OCI-LY1 (cell line): ENCODE data around the gene STBD1.
"Not testable (repeated sequence)": the region's sequence is repeated elsewhere in the genome, so short reads cannot be mapped to it uniquely, and the experiment has no call there.

ENCODE experiments used
- H2AFZ ChIP-seq: fragments of 200-600 bp; sonication (generic), shearing (Covaris generic); 2 replicates; pipeline ENCODE4 v1.6.0; 2014; ENCODE audit warnings: antibody characterized with exemption, mild to moderate bottlenecking, low read length
- H3F3A ChIP-seq: fragments of 200-600 bp; sonication (generic), shearing (Covaris generic); 2 replicates; pipeline ENCODE4 v1.6.0; 2014; ENCODE audit warnings: mild to moderate bottlenecking, antibody characterized with exemption, low read length, moderate library complexity; ENCODE audit not compliant: insufficient read depth
- H3K27ac ChIP-seq: fragments of 200-600 bp; sonication (generic); 2 replicates; pipeline ENCODE4 v1.5.1; 2014; ENCODE audit warnings: low read length, mixed run types, mild to moderate bottlenecking, low read depth; ENCODE audit not compliant: poor library complexity, severe bottlenecking
- H3K27me3 ChIP-seq: fragments of 200-600 bp; sonication (generic); 2 replicates; pipeline ENCODE4 v1.6.0; 2014; ENCODE audit warnings: antibody characterized with exemption, mild to moderate bottlenecking, low read length, moderate library complexity; ENCODE audit not compliant: insufficient read depth
- H3K36me3 ChIP-seq: fragments of 200-600 bp; sonication (generic); 2 replicates; pipeline ENCODE4 v1.6.1; 2014; ENCODE audit warnings: mild to moderate bottlenecking, antibody characterized with exemption, low read length, moderate library complexity, mixed read lengths; ENCODE audit not compliant: insufficient read depth
- H3K4me1 ChIP-seq: fragments of 200-600 bp; sonication (generic); 2 replicates; pipeline ENCODE4 v1.5.1; 2014; ENCODE audit warnings: mild to moderate bottlenecking, low read length, moderate library complexity; ENCODE audit not compliant: insufficient read depth, severe bottlenecking
- H3K4me2 ChIP-seq: fragments of 200-600 bp; sonication (generic), shearing (Covaris generic); 2 replicates; pipeline ENCODE4 v1.6.1; 2014; ENCODE audit warnings: low read length
- H3K4me3 ChIP-seq: fragments of 200-600 bp; sonication (generic); 2 replicates; pipeline ENCODE4 v1.5.1; 2014; ENCODE audit warnings: low read length, low read depth, mild to moderate bottlenecking, mixed read lengths; ENCODE audit not compliant: poor library complexity, severe bottlenecking
- H3K79me2 ChIP-seq: fragments of 200-600 bp; shearing (Covaris generic); 2 replicates; pipeline ENCODE4 v1.6.1; 2016; ENCODE audit warnings: mixed run types, low read length, mixed read lengths; ENCODE audit not compliant: insufficient read depth
- H3K9ac ChIP-seq: fragments of 200-600 bp; sonication (generic), shearing (Covaris generic); 2 replicates; pipeline ENCODE4 v1.6.1; 2014; ENCODE audit warnings: mild to moderate bottlenecking, low read length, mixed read lengths
- H3K9me2 ChIP-seq: fragments of 200-600 bp; sonication (generic), shearing (Covaris generic); 2 replicates; pipeline ENCODE4 v1.6.1; 2014; ENCODE audit warnings: low read depth, mild to moderate bottlenecking, low read length, mixed read lengths
- H3K9me3 ChIP-seq: fragments of 200-600 bp; shearing (Covaris generic); 2 replicates; pipeline ENCODE4 v1.6.1; 2014; ENCODE audit warnings: low read length, mixed read lengths
- H4K20me1 ChIP-seq: fragments of 200-600 bp; sonication (generic), shearing (Covaris generic); 2 replicates; pipeline ENCODE4 v1.6.0; 2016; ENCODE audit warnings: mild to moderate bottlenecking, low read length; ENCODE audit not compliant: insufficient read depth
- CTCF ChIP-seq: fragments of 200-600 bp; sonication (generic), shearing (Covaris generic); IDR thresholded peaks from 2 replicates; pipeline ENCODE4 v1.5.1; 2017; ENCODE audit warnings: mild to moderate bottlenecking, antibody characterized with exemption, low read length, moderate library complexity, mixed read lengths
- EZH2 ChIP-seq: fragments of 200-600 bp; sonication (generic), shearing (Covaris generic); IDR thresholded peaks from 2 replicates; pipeline ENCODE4 v1.8.0; 2017; ENCODE audit warnings: borderline replicate concordance, mixed run types, mild to moderate bottlenecking, antibody characterized with exemption, low read length, moderate library complexity, mixed read lengths

The STBD1 gene

GRCh38 chr4:76283900-76284299 lies 22.6 kb upstream of the STBD1 start:
- no peak for TF ChIP-seq EZH2
- TF ChIP-seq CTCF, result no peak
- no peaks in the 10 kb centered on the region for H4K20me1 ChIP-seq
- no peaks in the 10 kb centered on the region for H3K9me2 ChIP-seq
- H2AFZ ChIP-seq, result no peak overlapping the region
- no peaks in the 10 kb centered on the region for H3K4me1 ChIP-seq
- no peak overlapping the region for H3K4me2 ChIP-seq
- H3K27me3 ChIP-seq, result no peaks in the 10 kb centered on the region
- no peak overlapping the region for H3K27ac ChIP-seq
- H3K36me3 ChIP-seq, result no peaks in the 10 kb centered on the region
- H3K9ac ChIP-seq, result no peak overlapping the region
- H3K79me2 ChIP-seq, result no peaks in the 10 kb centered on the region
- H3F3A ChIP-seq, result no peaks in the 10 kb centered on the region
- no peak overlapping the region for H3K4me3 ChIP-seq
- H3K9me3 ChIP-seq, result no peaks in the 10 kb centered on the region

DNA sequence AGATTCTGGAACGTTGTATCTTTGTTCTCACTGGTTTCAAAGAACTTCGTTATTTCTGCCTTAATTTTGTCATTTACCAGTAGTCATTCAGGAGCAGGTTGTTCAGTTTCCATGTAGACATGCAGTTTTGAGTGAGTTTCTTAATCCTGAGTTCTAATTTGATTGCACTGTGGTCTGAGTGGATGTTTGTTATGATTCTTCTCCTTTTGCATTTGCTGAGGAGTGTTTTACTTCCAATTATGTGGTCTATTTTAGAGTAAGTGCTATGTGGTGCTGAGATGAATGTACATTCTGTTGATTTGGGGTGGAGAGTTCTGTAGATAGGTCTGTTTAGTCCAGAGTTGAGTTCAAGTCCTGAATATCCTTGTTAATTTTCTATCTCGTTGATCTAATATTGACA lies 18.7 kb upstream of the STBD1 start:
- H3K4me3 ChIP-seq, H3K79me2 ChIP-seq, H3K27me3 ChIP-seq, H3K27ac ChIP-seq, H2AFZ ChIP-seq, H4K20me1 ChIP-seq, H3K4me1 ChIP-seq, H3F3A ChIP-seq, H3K9me2 ChIP-seq, H3K4me2 ChIP-seq, H3K36me3 ChIP-seq, H3K9ac ChIP-seq, H3K9me3 ChIP-seq: not testable (repeated sequence)

- H3K79me2 ChIP-seq, result no peaks in the 10 kb centered on the region
- TF ChIP-seq EZH2 (no peak), CTCF (no peak)
These were observed 13.8 kb upstream of the STBD1 start for GRCh38 chr4:76292730-76293129.

GRCh38 chr4:76293772-76294171 lies 12.8 kb upstream of the STBD1 start:
- TF ChIP-seq CTCF (no peak), EZH2 (no peak)
- Histone ChIP-seq H3K27ac (no peak overlapping the region), H3K36me3 (no peaks in the 10 kb centered on the region), H3K4me3 (no peak overlapping the region), H3K9me2 (no peaks in the 10 kb centered on the region), H3K9me3 (no peaks in the 10 kb centered on the region), H3K27me3 (no peaks in the 10 kb centered on the region), H3K4me1 (no peaks in the 10 kb centered on the region), H2AFZ (no peak overlapping the region), H3F3A (no peaks in the 10 kb centered on the region), H3K79me2 (no peaks in the 10 kb centered on the region), H3K9ac (no peak overlapping the region), H3K4me2 (no peak overlapping the region), H4K20me1 (no peaks in the 10 kb centered on the region)

More at GRCh38 chr4:76292730-76293129, 13.8 kb upstream of the STBD1 start:
- no peak overlapping the region for H3K27ac ChIP-seq
- H3K27me3 ChIP-seq, result no peaks in the 10 kb centered on the region
- no peaks in the 10 kb centered on the region for H3K36me3 ChIP-seq
- H3K9me3 ChIP-seq, result no peaks in the 10 kb centered on the region
- H2AFZ ChIP-seq, result no peak overlapping the region
- H3K4me1 ChIP-seq, result no peaks in the 10 kb centered on the region
- no peaks in the 10 kb centered on the region for H3K9me2 ChIP-seq
- H4K20me1 ChIP-seq, result no peaks in the 10 kb centered on the region
- no peaks in the 10 kb centered on the region for H3F3A ChIP-seq
- H3K4me3 ChIP-seq, result no peak overlapping the region
- H3K4me2 ChIP-seq, result no peak overlapping the region
- no peak overlapping the region for H3K9ac ChIP-seq
